AG10803 (cell line): ENCODE measurements around the gene TXNDC8.

Experiments used
- DNase-seq: peaks from one replicate; pipeline ENCODE4 v3.0.0; 2010; ENCODE audit warnings: low read depth
- H3K4me3 ChIP-seq: 2 replicates; pipeline ENCODE4 v1.5.1; 2011; ENCODE audit warnings: mild to moderate bottlenecking, low read length, control low read depth
- CTCF ChIP-seq: conservative IDR thresholded peaks from 2 replicates; pipeline ENCODE4 v1.5.1; 2011; ENCODE audit warnings: mild to moderate bottlenecking, low read length, control low read depth, inconsistent platforms

The TXNDC8 gene

GRCh38 chr9:110298043-110298605, 39.5 kb downstream of the TXNDC8 start:
- DNase-seq, result no peak
- H3K4me3 ChIP-seq, result no peak overlapping the region
- TF ChIP-seq CTCF, result no peak

GRCh38 chr9:110293248-110293647, 44.4 kb downstream of the TXNDC8 start:
- no peak for DNase-seq
- TF ChIP-seq CTCF, result no peak
- H3K4me3 ChIP-seq, result no peak overlapping the region

DNA sequence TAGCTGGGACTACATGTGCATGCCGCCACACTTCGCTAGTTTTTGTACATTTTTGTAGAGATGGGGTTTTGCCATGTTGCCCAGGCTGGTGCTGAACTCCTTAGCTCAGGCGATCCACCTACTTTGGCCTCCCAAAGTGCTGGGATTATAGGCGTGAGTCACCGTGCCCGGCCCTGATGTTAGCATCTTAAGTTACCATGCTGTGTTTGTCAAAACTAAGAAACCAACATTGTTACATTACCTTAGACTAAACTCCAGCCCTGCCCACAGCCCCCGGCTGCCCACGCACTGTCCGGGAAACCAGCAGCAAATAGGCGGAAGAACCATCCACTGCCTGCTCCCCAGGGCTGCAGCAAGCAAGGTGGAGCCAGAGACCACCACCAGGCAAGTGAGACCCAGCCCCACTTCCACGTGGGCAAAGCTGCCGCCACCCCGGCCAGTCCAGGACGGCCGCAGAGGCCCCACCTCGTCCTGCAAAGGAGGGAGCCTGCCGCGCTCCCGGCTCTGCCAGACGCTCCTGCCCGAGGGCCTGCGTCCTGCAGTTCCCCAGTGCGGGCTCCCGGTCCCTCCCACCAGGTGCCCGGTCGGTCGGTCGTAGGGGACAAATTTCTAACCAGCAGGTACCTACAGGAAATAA, 45.6 kb downstream of the TXNDC8 start:
- H3K4me3 ChIP-seq, result no peak overlapping the region
- no peak for TF ChIP-seq CTCF
- no peak for DNase-seq

GRCh38 chr9:110290001-110290400, 47.7 kb downstream of the TXNDC8 start:
- H3K4me3 ChIP-seq, result no peak overlapping the region
- no peak for DNase-seq
- no peak for TF ChIP-seq CTCF

GRCh38 chr9:110288503-110288902, 49.2 kb downstream of the TXNDC8 start:
- TF ChIP-seq CTCF, result no peak
- H3K4me3 ChIP-seq, result no peak overlapping the region
- DNase-seq, result no peak

GRCh38 chr9:110287289-110287680, 50.4 kb downstream of the TXNDC8 start:
- H3K4me3 ChIP-seq, result no peak overlapping the region
- no peak for TF ChIP-seq CTCF
- DNase-seq, result no peak

DNA sequence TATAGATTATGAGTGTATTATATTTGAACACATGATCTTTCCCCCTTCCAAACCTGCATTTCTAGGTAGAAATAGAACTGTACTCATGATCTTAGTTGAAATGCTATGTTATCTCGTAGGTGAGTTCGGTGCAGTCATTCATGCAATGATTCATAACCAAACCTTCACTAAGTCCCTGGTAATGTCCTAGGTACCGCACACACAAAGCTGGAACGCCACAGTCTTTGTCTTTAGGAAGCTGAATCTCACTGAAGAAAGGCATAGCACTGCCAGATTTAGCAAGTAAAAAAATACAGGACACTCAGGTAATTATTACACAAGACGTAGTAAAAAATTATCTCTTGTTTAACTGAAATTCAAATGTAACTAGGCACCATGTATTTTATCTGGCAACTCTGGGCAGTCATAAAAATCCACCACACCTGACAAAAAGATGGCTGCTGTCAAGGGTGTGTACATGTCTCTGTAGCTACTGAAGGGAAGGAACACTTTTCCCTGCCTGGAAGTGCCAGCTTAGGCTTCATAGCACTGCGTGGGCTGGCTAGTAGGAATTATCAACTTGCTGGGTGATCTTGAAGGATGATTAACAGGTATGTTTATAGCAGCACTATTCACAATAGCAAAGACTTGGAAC, 53.3 kb downstream of the TXNDC8 start:
- DNase-seq, result no peak
- TF ChIP-seq CTCF, result no peak
- H3K4me3 ChIP-seq, result no peak overlapping the region
